DND-41 (cell line): Measurements from ENCODE around the gene MESP2.

Experiments
- ATAC-seq: fragments of 200-7000 bp; cut with Tn5 transposase; 3 replicates; pipeline ENCODE4 v1.9.1; 2021; ENCODE audit warnings: low read depth; ENCODE audit not compliant: insufficient read depth
- DNase-seq: peaks from one replicate; pipeline ENCODE4 v3.0.0-alpha.2; 2020
- H2AFZ ChIP-seq: 2 replicates; pipeline ENCODE4 v1.6.0; 2012; ENCODE audit warnings: low read depth, low read length
- H3K27ac ChIP-seq: 2 replicates; pipeline ENCODE4 v1.5.1; 2012; ENCODE audit warnings: low read length, inconsistent platforms
- H3K27me3 ChIP-seq: fragments of 200-600 bp; sonication (generic); 2 replicates; pipeline ENCODE4 v1.6.0; 2012; ENCODE audit warnings: low read length, mild to moderate bottlenecking, inconsistent platforms; ENCODE audit not compliant: insufficient read depth, poor library complexity
- H3K36me3 ChIP-seq: 2 replicates; pipeline ENCODE4 v1.5.1; 2012; ENCODE audit warnings: low read length, inconsistent platforms; ENCODE audit not compliant: insufficient read depth
- H3K4me1 ChIP-seq: 2 replicates; pipeline ENCODE4 v1.5.1; 2012; ENCODE audit warnings: mild to moderate bottlenecking, low read length; ENCODE audit not compliant: insufficient read depth
- H3K4me2 ChIP-seq: 2 replicates; pipeline ENCODE4 v1.6.0; 2012; ENCODE audit warnings: mild to moderate bottlenecking, moderate library complexity, low read length, inconsistent platforms; ENCODE audit not compliant: insufficient read depth
- H3K4me3 ChIP-seq, 2 experiments: fragments of 200-600 bp in 1 of 2; shearing (Covaris generic) in 1 of 2; 2 replicates each; pipeline ENCODE4 v1.5.1; 2012 to 2016; ENCODE audit warnings: inconsistent platforms in 2 of 2, low read length in 2 of 2, mild to moderate bottlenecking in 2 of 2, low read depth in 1 of 2, moderate library complexity in 1 of 2
- H3K79me2 ChIP-seq: 2 replicates; pipeline ENCODE4 v1.6.0; 2012; ENCODE audit warnings: low read length, inconsistent platforms; ENCODE audit not compliant: insufficient read depth
- H3K9ac ChIP-seq: 2 replicates; pipeline ENCODE4 v1.6.0; 2012; ENCODE audit warnings: low read depth, mild to moderate bottlenecking, inconsistent platforms, low read length, moderate library complexity
- H3K9me3 ChIP-seq: 2 replicates; pipeline ENCODE4 v1.5.1; 2012; ENCODE audit warnings: low read length, moderate library complexity, mild to moderate bottlenecking, inconsistent platforms; ENCODE audit not compliant: insufficient read depth, severe bottlenecking
- H4K20me1 ChIP-seq: 2 replicates; pipeline ENCODE4 v1.6.0; 2012; ENCODE audit warnings: low read length; ENCODE audit not compliant: insufficient read depth
- CTCF ChIP-seq: IDR thresholded peaks from 2 replicates; pipeline ENCODE4 v1.5.1; 2012; ENCODE audit warnings: borderline replicate concordance, low read length, moderate library complexity, mild to moderate bottlenecking; ENCODE audit not compliant: poor library complexity, severe bottlenecking; ENCODE audit errors: extremely low read depth
- EZH2 ChIP-seq: IDR thresholded peaks from 3 replicates; pipeline ENCODE4 v1.6.1; 2012; ENCODE audit warnings: borderline replicate concordance, low read depth, mild to moderate bottlenecking, moderate library complexity, low read length, inconsistent platforms; ENCODE audit not compliant: severe bottlenecking

MESP2 gene

GRCh38 chr15:89820666-89821611 lies 44.8 kb downstream of the MESP2 start:
- Histone ChIP-seq H3K27me3 (no peaks in the 10 kb centered on the region), H3K4me2 (no peak overlapping the region), H4K20me1 (no peaks in the 10 kb centered on the region), H3K4me1 (no peaks in the 10 kb centered on the region), H2AFZ (no peak overlapping the region), H3K79me2 (no peaks in the 10 kb centered on the region), H3K4me3 (no peak overlapping the region), H3K36me3 (no peaks in the 10 kb centered on the region), H3K27ac (no peak overlapping the region), H3K9me3 (no peaks in the 10 kb centered on the region), H3K9ac (no peak overlapping the region)
- ATAC-seq, result no peak
- DNase-seq, result no peak
- TF ChIP-seq CTCF (no peak), EZH2 (no peak)

- Histone ChIP-seq H3K27me3 (no peaks in the 10 kb centered on the region), H3K9ac (no peak overlapping the region), H3K4me3 (no peak overlapping the region), H3K9me3 (no peaks in the 10 kb centered on the region), H4K20me1 (no peaks in the 10 kb centered on the region), H3K27ac (no peak overlapping the region), H3K4me1 (no peaks in the 10 kb centered on the region), H3K36me3 (no peaks in the 10 kb centered on the region), H3K4me2 (no peak overlapping the region), H3K79me2 (no peaks in the 10 kb centered on the region), H2AFZ (no peak overlapping the region)
- ATAC-seq (no peak), DNase-seq (no peak)
- TF ChIP-seq EZH2, result no peak
- no peak for TF ChIP-seq CTCF
Observed at GRCh38 chr15:89822026-89822425, 45.9 kb downstream of the MESP2 start.

- H3K27me3 ChIP-seq, result no peaks in the 10 kb centered on the region
- no peak overlapping the region for H3K4me3 ChIP-seq
- no peaks in the 10 kb centered on the region for H4K20me1 ChIP-seq
- no peak overlapping the region for H3K27ac ChIP-seq
- DNase-seq (no peak), ATAC-seq (no peak)
- no peaks in the 10 kb centered on the region for H3K79me2 ChIP-seq
- H3K9me3 ChIP-seq, result no peaks in the 10 kb centered on the region
- no peak overlapping the region for H2AFZ ChIP-seq
- no peaks in the 10 kb centered on the region for H3K4me1 ChIP-seq
- no peak overlapping the region for H3K4me2 ChIP-seq
- H3K36me3 ChIP-seq, result no peaks in the 10 kb centered on the region
- TF ChIP-seq CTCF (no peak), EZH2 (no peak)
- H3K9ac ChIP-seq, result no peak overlapping the region
Observed at GRCh38 chr15:89822611-89822950, 46.4 kb downstream of the MESP2 start.
